Measurements from ENCODE around the gene IGIP. TPM values are rescaled to one million over a fixed set of nuclear protein-coding genes. Genes with fewer than 3 reads are reported as not detected.

Gene IGIP
- total and polyA plus RNA-seq, 4 donors = 2.3 to 11.8 (median 3.7) TPM

DNA sequence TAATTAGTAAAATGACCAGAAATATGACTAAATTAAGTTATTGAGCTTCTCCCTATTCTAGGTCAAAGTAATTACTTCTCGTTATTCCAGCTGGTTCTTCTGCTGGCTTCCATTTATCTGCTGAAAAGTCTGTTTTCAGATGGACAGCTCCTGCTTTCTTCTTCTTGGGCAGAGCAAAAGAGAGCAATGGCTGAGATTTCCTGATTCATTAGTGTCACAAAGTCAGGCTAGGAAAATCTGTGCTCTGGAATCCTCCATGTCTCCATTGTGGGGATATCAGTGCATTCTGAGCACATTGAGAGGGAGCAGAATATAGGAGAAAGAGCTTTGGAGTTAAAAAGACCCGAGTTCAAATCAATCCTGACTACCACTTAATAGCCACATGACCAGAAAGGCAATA is 48.9 kb upstream of the IGIP start:
- Histone ChIP-seq H3K27ac (ENCODE audit: low read depth in 1 of 2, low read length in 2 of 2) (no peak overlapping the region), H3K4me1 (ENCODE audit: control insufficient read depth in 4 of 4, insufficient read depth in 4 of 4, low read length in 3 of 4) (peaks cover 0 to 3% (median 1%) of the 10 kb centered on the region in 4 donors), H3K9me3 (ENCODE audit: control insufficient read depth in 4 of 4, low read length in 3 of 4) (no peaks in the 10 kb centered on the region), H3K4me3 (ENCODE audit: low read depth in 1 of 3, low read length in 3 of 3) (no peak overlapping the region), H3K9ac (ENCODE audit: low read depth in 1 of 2, low read length in 2 of 2) (no peak overlapping the region), H3K27me3 (ENCODE audit: control insufficient read depth in 4 of 4, insufficient read depth in 4 of 4, low read length in 3 of 4) (no peaks in the 10 kb centered on the region), H3K36me3 (ENCODE audit: control insufficient read depth in 4 of 4, insufficient read depth in 3 of 4, low read depth in 1 of 4, low read length in 3 of 4) (no peaks in the 10 kb centered on the region)
- TF ChIP-seq GABPA (IDR thresholded peaks at IDR 0.05 in 1 of 2, conservative IDR thresholded peaks at IDR 0.05 in 1 of 2) (no peak), EGR1 (IDR thresholded peaks at IDR 0.05; ENCODE audit: low read depth in 2 of 2) (no peak), TAF1 (conservative IDR thresholded peaks at IDR 0.05) (no peak), YY1 (IDR thresholded peaks at IDR 0.05) (no peak), RXRA (IDR thresholded peaks at IDR 0.05) (no peak)
- TF ChIP-seq, protein P1, sequence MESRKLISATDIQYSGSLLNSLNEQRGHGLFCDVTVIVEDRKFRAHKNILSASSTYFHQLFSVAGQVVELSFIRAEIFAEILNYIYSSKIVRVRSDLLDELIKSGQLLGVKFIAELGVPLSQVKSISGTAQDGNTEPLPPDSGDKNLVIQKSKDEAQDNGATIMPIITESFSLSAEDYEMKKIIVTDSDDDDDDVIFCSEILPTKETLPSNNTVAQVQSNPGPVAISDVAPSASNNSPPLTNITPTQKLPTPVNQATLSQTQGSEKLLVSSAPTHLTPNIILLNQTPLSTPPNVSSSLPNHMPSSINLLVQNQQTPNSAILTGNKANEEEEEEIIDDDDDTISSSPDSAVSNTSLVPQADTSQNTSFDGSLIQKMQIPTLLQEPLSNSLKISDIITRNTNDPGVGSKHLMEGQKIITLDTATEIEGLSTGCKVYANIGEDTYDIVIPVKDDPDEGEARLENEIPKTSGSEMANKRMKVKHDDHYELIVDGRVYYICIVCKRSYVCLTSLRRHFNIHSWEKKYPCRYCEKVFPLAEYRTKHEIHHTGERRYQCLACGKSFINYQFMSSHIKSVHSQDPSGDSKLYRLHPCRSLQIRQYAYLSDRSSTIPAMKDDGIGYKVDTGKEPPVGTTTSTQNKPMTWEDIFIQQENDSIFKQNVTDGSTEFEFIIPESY (IDR thresholded peaks at IDR 0.05) = no peak
- 76% methylated on average over 2 of the region's 2 CpGs for WGBS
- DNase-seq (ENCODE audit: low spot score) = no peak

DNA sequence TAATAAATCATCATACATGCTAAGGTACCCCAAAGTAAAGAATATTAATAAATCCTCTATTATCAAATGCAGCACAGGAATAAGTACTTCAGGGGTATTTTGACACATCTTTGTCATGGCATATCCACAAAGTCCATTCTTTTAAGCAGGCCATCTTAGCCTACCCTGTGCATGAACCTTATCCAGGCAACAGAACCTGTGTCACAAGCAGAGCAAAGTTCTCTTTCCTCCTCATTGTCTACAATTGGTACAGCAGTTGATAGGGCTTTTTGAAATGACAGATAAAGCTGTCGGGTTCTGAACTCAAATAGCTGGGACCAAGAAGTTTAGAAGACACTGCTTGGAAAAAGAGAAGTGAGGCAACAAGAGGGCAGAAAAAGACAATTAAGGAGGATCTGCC is 42.6 kb upstream of the IGIP start:
- H3K4me3 ChIP-seq (ENCODE audit: low read depth in 1 of 3, low read length in 3 of 3) = no peak overlapping the region
- no peaks in the 10 kb centered on the region for H3K27me3 ChIP-seq (ENCODE audit: control insufficient read depth in 4 of 4, insufficient read depth in 4 of 4, low read length in 3 of 4)
- H3K9me3 ChIP-seq (ENCODE audit: control insufficient read depth in 4 of 4, low read length in 3 of 4) = no peaks in the 10 kb centered on the region
- no peak for TF ChIP-seq SP1 (IDR thresholded peaks at IDR 0.05)
- peak in 1 of 2 donors; percentile 5 for TF ChIP-seq HNF4A (conservative IDR thresholded peaks at IDR 0.05)
- no peak overlapping the region for H3K27ac ChIP-seq (ENCODE audit: low read depth in 1 of 2, low read length in 2 of 2)
- DNase-seq (ENCODE audit: low spot score) = no peak
- no peak overlapping the region for H3K9ac ChIP-seq (ENCODE audit: low read depth in 1 of 2, low read length in 2 of 2)
- no peaks in the 10 kb centered on the region for H3K36me3 ChIP-seq (ENCODE audit: control insufficient read depth in 4 of 4, insufficient read depth in 3 of 4, low read depth in 1 of 4, low read length in 3 of 4)
- WGBS = 45% methylated on average over 1 of the region's 1 CpG
- no peaks in the 10 kb centered on the region for H3K4me1 ChIP-seq (ENCODE audit: control insufficient read depth in 4 of 4, insufficient read depth in 4 of 4, low read length in 3 of 4)

DNA sequence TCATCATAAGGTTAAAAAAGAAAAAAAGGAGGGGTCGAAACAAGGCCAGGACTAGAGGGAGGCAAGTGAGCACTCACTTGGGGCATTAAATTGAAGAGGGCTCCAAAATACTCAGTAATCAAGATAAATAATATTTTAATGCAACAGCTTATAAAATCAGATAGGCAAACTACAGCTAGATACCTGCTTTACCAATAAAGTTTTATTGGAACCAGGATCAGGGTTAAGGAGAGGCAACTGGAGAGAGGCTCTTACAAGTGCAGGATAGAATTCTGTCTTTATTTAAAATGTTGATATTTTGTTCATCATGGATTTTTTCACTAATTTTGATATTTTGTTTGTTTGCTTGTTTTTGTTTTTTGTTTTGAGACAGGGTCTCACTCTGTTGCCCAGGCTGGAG is 42.1 kb upstream of the IGIP start:
- TF ChIP-seq HNF4G (IDR thresholded peaks at IDR 0.05) (no peak), NR2F2 (IDR thresholded peaks at IDR 0.05) (no peak), RAD21 (IDR thresholded peaks at IDR 0.05) (no peak), FOXA2 (IDR thresholded peaks at IDR 0.05) (no peak), JUND (IDR thresholded peaks at IDR 0.05) (no peak), SP1 (IDR thresholded peaks at IDR 0.05) (no peak), FOXA1 (IDR thresholded peaks at IDR 0.05) (no peak), YY1 (IDR thresholded peaks at IDR 0.05) (no peak)
- TF ChIP-seq, protein P2, sequence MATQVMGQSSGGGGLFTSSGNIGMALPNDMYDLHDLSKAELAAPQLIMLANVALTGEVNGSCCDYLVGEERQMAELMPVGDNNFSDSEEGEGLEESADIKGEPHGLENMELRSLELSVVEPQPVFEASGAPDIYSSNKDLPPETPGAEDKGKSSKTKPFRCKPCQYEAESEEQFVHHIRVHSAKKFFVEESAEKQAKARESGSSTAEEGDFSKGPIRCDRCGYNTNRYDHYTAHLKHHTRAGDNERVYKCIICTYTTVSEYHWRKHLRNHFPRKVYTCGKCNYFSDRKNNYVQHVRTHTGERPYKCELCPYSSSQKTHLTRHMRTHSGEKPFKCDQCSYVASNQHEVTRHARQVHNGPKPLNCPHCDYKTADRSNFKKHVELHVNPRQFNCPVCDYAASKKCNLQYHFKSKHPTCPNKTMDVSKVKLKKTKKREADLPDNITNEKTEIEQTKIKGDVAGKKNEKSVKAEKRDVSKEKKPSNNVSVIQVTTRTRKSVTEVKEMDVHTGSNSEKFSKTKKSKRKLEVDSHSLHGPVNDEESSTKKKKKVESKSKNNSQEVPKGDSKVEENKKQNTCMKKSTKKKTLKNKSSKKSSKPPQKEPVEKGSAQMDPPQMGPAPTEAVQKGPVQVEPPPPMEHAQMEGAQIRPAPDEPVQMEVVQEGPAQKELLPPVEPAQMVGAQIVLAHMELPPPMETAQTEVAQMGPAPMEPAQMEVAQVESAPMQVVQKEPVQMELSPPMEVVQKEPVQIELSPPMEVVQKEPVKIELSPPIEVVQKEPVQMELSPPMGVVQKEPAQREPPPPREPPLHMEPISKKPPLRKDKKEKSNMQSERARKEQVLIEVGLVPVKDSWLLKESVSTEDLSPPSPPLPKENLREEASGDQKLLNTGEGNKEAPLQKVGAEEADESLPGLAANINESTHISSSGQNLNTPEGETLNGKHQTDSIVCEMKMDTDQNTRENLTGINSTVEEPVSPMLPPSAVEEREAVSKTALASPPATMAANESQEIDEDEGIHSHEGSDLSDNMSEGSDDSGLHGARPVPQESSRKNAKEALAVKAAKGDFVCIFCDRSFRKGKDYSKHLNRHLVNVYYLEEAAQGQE (IDR thresholded peaks at IDR 0.05) = no peak
- TF ChIP-seq, protein P3, sequence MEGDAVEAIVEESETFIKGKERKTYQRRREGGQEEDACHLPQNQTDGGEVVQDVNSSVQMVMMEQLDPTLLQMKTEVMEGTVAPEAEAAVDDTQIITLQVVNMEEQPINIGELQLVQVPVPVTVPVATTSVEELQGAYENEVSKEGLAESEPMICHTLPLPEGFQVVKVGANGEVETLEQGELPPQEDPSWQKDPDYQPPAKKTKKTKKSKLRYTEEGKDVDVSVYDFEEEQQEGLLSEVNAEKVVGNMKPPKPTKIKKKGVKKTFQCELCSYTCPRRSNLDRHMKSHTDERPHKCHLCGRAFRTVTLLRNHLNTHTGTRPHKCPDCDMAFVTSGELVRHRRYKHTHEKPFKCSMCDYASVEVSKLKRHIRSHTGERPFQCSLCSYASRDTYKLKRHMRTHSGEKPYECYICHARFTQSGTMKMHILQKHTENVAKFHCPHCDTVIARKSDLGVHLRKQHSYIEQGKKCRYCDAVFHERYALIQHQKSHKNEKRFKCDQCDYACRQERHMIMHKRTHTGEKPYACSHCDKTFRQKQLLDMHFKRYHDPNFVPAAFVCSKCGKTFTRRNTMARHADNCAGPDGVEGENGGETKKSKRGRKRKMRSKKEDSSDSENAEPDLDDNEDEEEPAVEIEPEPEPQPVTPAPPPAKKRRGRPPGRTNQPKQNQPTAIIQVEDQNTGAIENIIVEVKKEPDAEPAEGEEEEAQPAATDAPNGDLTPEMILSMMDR (IDR thresholded peaks at IDR 0.05; ENCODE audit: low read depth, low read length, missing input control) = no peak
- TF ChIP-seq, protein P4, sequence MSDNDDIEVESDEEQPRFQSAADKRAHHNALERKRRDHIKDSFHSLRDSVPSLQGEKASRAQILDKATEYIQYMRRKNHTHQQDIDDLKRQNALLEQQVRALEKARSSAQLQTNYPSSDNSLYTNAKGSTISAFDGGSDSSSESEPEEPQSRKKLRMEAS (IDR thresholded peaks at IDR 0.05) = no peak
- Histone ChIP-seq H3K36me3 (ENCODE audit: control insufficient read depth in 4 of 4, insufficient read depth in 3 of 4, low read depth in 1 of 4, low read length in 3 of 4) (no peaks in the 10 kb centered on the region), H3K27me3 (ENCODE audit: control insufficient read depth in 4 of 4, insufficient read depth in 4 of 4, low read length in 3 of 4) (no peaks in the 10 kb centered on the region), H3K27ac (ENCODE audit: low read depth in 1 of 2, low read length in 2 of 2) (no peak overlapping the region), H3K9ac (ENCODE audit: low read depth in 1 of 2, low read length in 2 of 2) (no peak overlapping the region), H3K4me3 (ENCODE audit: low read depth in 1 of 3, low read length in 3 of 3) (no peak overlapping the region), H3K9me3 (ENCODE audit: control insufficient read depth in 4 of 4, low read length in 3 of 4) (no peaks in the 10 kb centered on the region), H3K4me1 (ENCODE audit: control insufficient read depth in 4 of 4, insufficient read depth in 4 of 4, low read length in 3 of 4) (no peaks in the 10 kb centered on the region)
- WGBS = 98% methylated on average over 1 of the region's 1 CpG
- DNase-seq (ENCODE audit: low spot score) = no peak

All from liver (tissue), 9 donors.